B cell (primary cell): ENCODE results near the gene TSPO. TPM values are rescaled to one million over a fixed set of nuclear protein-coding genes. Genes with fewer than 3 reads are reported as not detected.

ENCODE experiments used
- ATAC-seq: fragments of 200-7000 bp; cut with Tn5 transposase; one replicate; pipeline ENCODE4 v1.10.0; 2021; ENCODE audit warnings: low read depth, mild to moderate bottlenecking, moderate number of reproducible peaks, moderate library complexity
- CTCF ChIA-PET: fragments of 350-600 bp; sonication (Branson Sonifier 250); formaldehyde crosslinking; loops from one replicate; lab custom pipeline; 2021; ENCODE audit warnings: antibody characterized with exemption, inconsistent platforms; lab: Charles Lee
- POLR2A ChIA-PET: fragments of 350-600 bp; sonication (Branson Sonifier 250); formaldehyde crosslinking; loops from one replicate; lab custom pipeline; 2021; ENCODE audit warnings: antibody characterized with exemption; lab: Charles Lee
- DNase-seq: peaks from one replicate; pipeline ENCODE4 v3.0.0; 2013
- H2AFZ ChIP-seq: 2 replicates; pipeline ENCODE4 v1.6.1; 2012; ENCODE audit warnings: mild to moderate bottlenecking, low read depth, low read length; ENCODE audit not compliant: insufficient read depth, poor library complexity, severe bottlenecking
- H3K27ac ChIP-seq, 2 donors: 1 replicate in 1 of 2; 2 replicates in 1 of 2; pipeline ENCODE4 v1.5.1; 2012 to 2013; ENCODE audit warnings: low read length in 2 of 2, mild to moderate bottlenecking in 2 of 2, moderate library complexity in 1 of 2
- H3K27me3 ChIP-seq, 4 experiments: fragments of 200-600 bp in 1 of 4; sonication (generic) in 1 of 4; replicated peaks in 1 of 4; 1 replicate in 2 of 4; 2 replicates in 2 of 4; pipeline versions ENCODE4 v1.6.1 to v1.7.0; 2013 to 2016; ENCODE audit warnings: low read length in 3 of 4, mild to moderate bottlenecking in 2 of 4, mixed read lengths in 1 of 4, moderate library complexity in 1 of 4; ENCODE audit not compliant: insufficient read depth in 4 of 4, control insufficient read depth in 3 of 4; ENCODE audit errors: control extremely low read depth in 1 of 4
- H3K36me3 ChIP-seq, 2 experiments: replicated peaks in 1 of 2; 1 replicate in 1 of 2; 2 replicates in 1 of 2; pipeline versions ENCODE4 v1.6.1 to v1.7.1; 2013; ENCODE audit warnings: low read length in 1 of 2; ENCODE audit not compliant: insufficient read depth in 2 of 2, control insufficient read depth in 1 of 2; ENCODE audit errors: control extremely low read depth in 1 of 2, extremely low read depth in 1 of 2
- H3K4me1 ChIP-seq, 2 donors: fragments of 200-600 bp in 1 of 2; sonication (generic) in 1 of 2; 1 replicate in 1 of 2; 2 replicates in 1 of 2; pipeline versions ENCODE4 v1.5.1 to v1.6.1; 2013 to 2017; ENCODE audit warnings: low read length in 2 of 2; ENCODE audit not compliant: control insufficient read depth in 2 of 2, insufficient read depth in 2 of 2
- H3K4me2 ChIP-seq: replicated peaks from 2 replicates; pipeline ENCODE3; 2012; ENCODE audit warnings: mild to moderate bottlenecking, low read depth, low read length; ENCODE audit not compliant: poor library complexity, severe bottlenecking
- H3K4me3 ChIP-seq, 5 experiments: fragments of 200-600 bp in 1 of 5; sonication (generic) in 1 of 5; 1 replicate in 3 of 5; 2 replicates in 2 of 5; pipeline versions ENCODE4 v1.5.1 to v1.7.0; 2011 to 2016; ENCODE audit warnings: low read length in 4 of 5, mild to moderate bottlenecking in 4 of 5, low read depth in 2 of 5, control low read depth in 1 of 5, moderate library complexity in 1 of 5; ENCODE audit not compliant: insufficient read depth in 1 of 5; ENCODE audit errors: control extremely low read depth in 1 of 5, extremely low read depth in 1 of 5
- H3K79me2 ChIP-seq: fragments of 200-600 bp; sonication (generic); one replicate; pipeline ENCODE4 v1.6.0; 2016; ENCODE audit warnings: low read length; ENCODE audit not compliant: control insufficient read depth, insufficient read depth
- H3K9ac ChIP-seq: fragments of 200-600 bp; sonication (generic); 2 replicates; pipeline ENCODE4 v1.6.1; 2017; ENCODE audit warnings: mild to moderate bottlenecking, low read length, moderate library complexity
- H3K9me3 ChIP-seq, 3 donors: one replicate each; pipeline versions ENCODE4 v1.6.1 to v1.7.1; 2013; ENCODE audit warnings: low read length in 2 of 3; ENCODE audit not compliant: control insufficient read depth in 2 of 3, insufficient read depth in 1 of 3; ENCODE audit errors: control extremely low read depth in 1 of 3
- H4K20me1 ChIP-seq: 2 replicates; pipeline ENCODE4 v1.6.0; 2012; ENCODE audit warnings: mild to moderate bottlenecking, low read length; ENCODE audit not compliant: insufficient read depth, control insufficient read depth, poor library complexity, severe bottlenecking
- H3K27ac Mint-ChIP-seq: one replicate; pipeline ENCODE4 v1.8.0; 2021; ENCODE audit warnings: mixed read lengths
- H3K27me3 Mint-ChIP-seq: one replicate; pipeline ENCODE4 v1.8.0; 2021; ENCODE audit warnings: mixed read lengths
- H3K4me1 Mint-ChIP-seq: one replicate; pipeline ENCODE4 v1.8.0; 2021; ENCODE audit warnings: mixed read lengths
- H3K4me3 Mint-ChIP-seq: one replicate; pipeline ENCODE4 v1.8.0; 2021; ENCODE audit warnings: mixed read lengths
- H3K9me3 Mint-ChIP-seq: one replicate; pipeline ENCODE4 v1.8.0; 2022; ENCODE audit warnings: mixed read lengths; ENCODE audit not compliant: insufficient read depth
- EZH2 ChIP-seq: IDR thresholded peaks from 2 replicates; pipeline ENCODE4 v1.6.1; 2012; ENCODE audit warnings: borderline replicate concordance, low read depth, mild to moderate bottlenecking, moderate library complexity, low read length; ENCODE audit not compliant: insufficient read depth, poor library complexity, severe bottlenecking
- WGBS: methylation state at CpG from one replicate; pipeline ENCODE4 v1.1.5; 2013; ENCODE audit warnings: missing lambda C conversion rate; ENCODE audit not compliant: insufficient coverage; 5-methylcytosine and 5-hydroxymethylcytosine counted together
- intact Hi-C: fragments of 100-400 bp; cut with micrococcal nuclease; formaldehyde crosslinking; loops from one replicate; pipeline ENCODE4 v1.10.0; 2022
- polyA plus RNA-seq: library from polyadenylated mRNA; depleted of rRNA; stranded (reverse); fragments of >200 nt; gene quantifications from 2 replicates; pipeline ENCODE4 v1.2.3, GENCODE V29; 2012
- total RNA-seq, 2 donors: library from RNA; stranded (reverse); fragments of 120-200 nt in 1 of 2; gene quantifications; 1 replicate in 1 of 2; 2 replicates in 1 of 2; pipeline versions ENCODE4 v1.2.3 to v1.2.4, GENCODE V29; 2013 to 2022
- TF ChIP-seq, protein P1 (sequence below): fragments of 200-600 bp; IDR thresholded peaks from one replicate; pipeline ENCODE4 v1.8.0; 2022; ENCODE audit warnings: antibody characterized with exemption, mild to moderate bottlenecking

The TSPO gene
- total and polyA plus RNA-seq, 2 donors (not counting 1 experiment from before 2014, with no cell fraction given) = 54.9 to 94.2 TPM

DNA sequence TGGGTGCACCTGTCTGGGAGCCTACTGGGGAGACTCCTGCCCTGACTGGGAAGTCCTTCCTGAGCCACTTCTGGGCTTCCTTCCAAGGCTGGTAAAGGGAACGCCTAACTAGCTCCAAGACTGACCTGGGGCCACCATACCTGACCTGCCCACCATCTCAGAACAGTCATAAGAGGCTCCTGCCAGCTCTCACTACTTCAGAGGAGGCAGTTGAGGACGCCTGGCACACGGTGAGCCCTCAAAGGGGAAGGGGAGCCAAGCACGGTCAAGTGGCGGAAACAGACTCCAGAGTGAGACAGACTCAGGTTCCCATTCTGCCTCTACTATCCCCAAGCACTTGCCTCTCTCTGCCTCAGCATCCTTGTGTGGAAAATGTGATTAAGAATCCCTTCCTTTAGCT lies 15.8 kb upstream of the TSPO start:
- WGBS = 83% methylated on average over 3 of the region's 5 CpGs
- Histone ChIP-seq H3K27me3 (no peaks in the 10 kb centered on the region), H3K4me2 (no peak overlapping the region), H4K20me1 (peaks cover 22% of the 10 kb centered on the region), H3K4me1 (peaks cover 0 to 10% of the 10 kb centered on the region in 2 donors), H3K9me3 (peaks cover 0 to 6% (median 0%) of the 10 kb centered on the region in 3 donors), H3K36me3 (peaks cover 9 to 39% of the 10 kb centered on the region in 2 experiments), H2AFZ (no peak overlapping the region), H3K79me2 (peaks cover 5% of the 10 kb centered on the region), H3K9ac (no peak overlapping the region), H3K27ac (no peak overlapping the region), H3K4me3 (no peak overlapping the region)
- ChIA-PET CTCF (interaction anchor here (0.7 to 2.0 kb wide), 7 partner anchors 9 to 1100 kb away, joined by 3 to 14 read pairs (median 4); partner anchors contain the start of gene BIK), POLR2A (interaction anchor here (0.7 kb wide), 1 partner anchor 495 kb away, joined by 7 read pairs; no protein-coding TSS in a partner anchor)
- TF ChIP-seq EZH2 = no peak
- TF ChIP-seq, protein P1, sequence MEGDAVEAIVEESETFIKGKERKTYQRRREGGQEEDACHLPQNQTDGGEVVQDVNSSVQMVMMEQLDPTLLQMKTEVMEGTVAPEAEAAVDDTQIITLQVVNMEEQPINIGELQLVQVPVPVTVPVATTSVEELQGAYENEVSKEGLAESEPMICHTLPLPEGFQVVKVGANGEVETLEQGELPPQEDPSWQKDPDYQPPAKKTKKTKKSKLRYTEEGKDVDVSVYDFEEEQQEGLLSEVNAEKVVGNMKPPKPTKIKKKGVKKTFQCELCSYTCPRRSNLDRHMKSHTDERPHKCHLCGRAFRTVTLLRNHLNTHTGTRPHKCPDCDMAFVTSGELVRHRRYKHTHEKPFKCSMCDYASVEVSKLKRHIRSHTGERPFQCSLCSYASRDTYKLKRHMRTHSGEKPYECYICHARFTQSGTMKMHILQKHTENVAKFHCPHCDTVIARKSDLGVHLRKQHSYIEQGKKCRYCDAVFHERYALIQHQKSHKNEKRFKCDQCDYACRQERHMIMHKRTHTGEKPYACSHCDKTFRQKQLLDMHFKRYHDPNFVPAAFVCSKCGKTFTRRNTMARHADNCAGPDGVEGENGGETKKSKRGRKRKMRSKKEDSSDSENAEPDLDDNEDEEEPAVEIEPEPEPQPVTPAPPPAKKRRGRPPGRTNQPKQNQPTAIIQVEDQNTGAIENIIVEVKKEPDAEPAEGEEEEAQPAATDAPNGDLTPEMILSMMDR = no peak
- H3K27me3 Mint-ChIP-seq = no peaks in the 10 kb centered on the region
- peaks cover 3% of the 10 kb centered on the region for H3K4me1 Mint-ChIP-seq
- intact Hi-C loops = loop anchor here (10.0 kb wide), 1 partner anchor 271 kb away; no protein-coding TSS in a partner anchor
- H3K27ac Mint-ChIP-seq = no peak overlapping the region
- no peak for ATAC-seq
- no peaks in the 10 kb centered on the region for H3K9me3 Mint-ChIP-seq
- no peak overlapping the region for H3K4me3 Mint-ChIP-seq
- no peak for DNase-seq

DNA sequence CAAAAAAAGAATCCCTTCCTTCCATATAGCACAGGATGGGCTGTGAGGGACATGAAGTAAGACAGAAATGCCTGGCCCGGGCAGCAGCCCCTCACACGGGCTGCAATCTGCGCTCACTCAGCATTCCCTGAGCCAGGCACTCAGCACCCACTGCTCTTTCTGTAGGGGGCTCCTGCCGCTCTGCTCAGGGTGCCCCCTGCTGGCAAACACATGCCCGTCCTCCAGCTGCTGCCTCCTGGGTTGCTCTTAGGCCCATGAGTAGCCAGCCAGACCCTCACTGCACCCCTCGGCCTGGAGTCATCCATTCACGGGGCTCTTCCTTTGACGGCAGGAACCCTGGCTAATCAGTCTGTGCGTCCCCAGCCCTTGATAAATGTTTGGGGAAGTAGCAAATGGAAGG lies 15.1 kb upstream of the TSPO start:
- DNase-seq (peak; percentile 71), ATAC-seq (peak; percentile 92)
- CTCF ChIA-PET = interaction anchor here (0.6 to 3.5 kb wide), 10 partner anchors 8 to 357 kb away, joined by 3 to 14 read pairs (median 6); partner anchors contain the start of genes BIK and TSPO
- Mint-ChIP-seq H3K27ac (no peak overlapping the region), H3K4me1 (peaks cover 8% of the 10 kb centered on the region), H3K27me3 (no peaks in the 10 kb centered on the region), H3K9me3 (no peaks in the 10 kb centered on the region), H3K4me3 (no peak overlapping the region)
- Histone ChIP-seq H3K4me2 (no peak overlapping the region), H4K20me1 (peaks cover 22% of the 10 kb centered on the region), H3K9me3 (peaks cover 0 to 6% (median 0%) of the 10 kb centered on the region in 3 donors), H3K9ac (no peak overlapping the region), H2AFZ (no peak overlapping the region), H3K4me3 (no peak overlapping the region), H3K27me3 (no peaks in the 10 kb centered on the region), H3K79me2 (peaks cover 9% of the 10 kb centered on the region), H3K27ac (no peak overlapping the region), H3K4me1 (peaks cover 0 to 10% of the 10 kb centered on the region in 2 donors), H3K36me3 (peaks cover 9 to 39% of the 10 kb centered on the region in 2 experiments)
- POLR2A ChIA-PET = no interaction called here
- intact Hi-C loops = loop anchor here (2.0 to 10.0 kb wide), 2 partner anchors 25 to 271 kb away; partner anchors contain the start of gene BIK
- WGBS = 38% methylated on average over 5 of the region's 9 CpGs
- no peak for TF ChIP-seq EZH2
- TF ChIP-seq, protein P1 = peak; percentile 75
